ENCODE measurements around the gene SPTB. TPM values are rescaled to one million over a fixed set of nuclear protein-coding genes. Genes with fewer than 3 reads are reported as not detected.

Gene SPTB
- total and polyA plus RNA-seq, 10 of the 15 experiments (the other 5 are each of a cell fraction or from before 2014, with no cell fraction given): under 0.01 to 0.04 (median 0.02) TPM; not detected in 4

DNA sequence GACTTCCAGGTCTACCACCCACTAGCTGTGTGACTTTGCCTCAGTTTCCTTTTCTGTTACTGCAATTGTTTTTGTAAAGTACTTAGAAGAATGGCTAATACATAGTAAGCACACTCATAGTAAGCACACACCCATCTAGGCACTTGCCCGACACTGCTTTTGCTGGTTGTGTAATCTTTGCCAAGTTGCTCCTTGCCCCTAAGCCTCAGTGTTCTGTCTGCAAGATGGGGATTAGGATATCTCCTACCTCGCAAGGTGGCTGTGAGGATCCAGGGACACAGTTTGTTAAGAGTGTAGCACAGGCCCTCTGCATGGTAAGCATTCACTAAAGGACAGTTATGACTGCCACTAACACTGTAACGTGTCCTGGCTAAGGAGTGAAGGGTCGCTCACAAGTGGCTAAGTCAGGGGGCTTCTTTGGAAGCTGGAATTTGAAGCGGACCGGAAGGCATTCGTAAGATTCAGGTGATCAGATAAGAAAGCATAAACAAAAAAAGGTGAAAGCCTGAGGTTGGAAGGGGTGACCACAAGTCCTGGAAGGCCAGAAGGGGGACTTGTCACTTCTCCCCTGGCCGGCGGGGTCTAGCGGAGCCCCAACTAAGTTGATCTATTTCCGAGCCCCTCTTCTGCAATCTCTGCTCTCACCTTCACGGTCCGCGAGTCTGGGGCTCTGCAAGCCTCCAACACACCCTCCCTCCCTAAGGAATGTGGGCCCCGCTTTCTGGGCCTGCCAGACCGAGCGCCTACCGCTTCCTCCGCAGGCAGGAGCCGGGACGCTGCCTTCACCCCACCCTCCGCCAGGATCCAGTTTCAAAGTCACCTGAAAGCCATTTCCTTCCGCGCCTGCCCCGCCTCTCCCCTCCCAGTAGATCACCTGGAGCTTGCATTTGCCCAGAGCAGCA lies 177.0 kb downstream of the SPTB start (continued):
- TF ChIP-seq, protein P1, sequence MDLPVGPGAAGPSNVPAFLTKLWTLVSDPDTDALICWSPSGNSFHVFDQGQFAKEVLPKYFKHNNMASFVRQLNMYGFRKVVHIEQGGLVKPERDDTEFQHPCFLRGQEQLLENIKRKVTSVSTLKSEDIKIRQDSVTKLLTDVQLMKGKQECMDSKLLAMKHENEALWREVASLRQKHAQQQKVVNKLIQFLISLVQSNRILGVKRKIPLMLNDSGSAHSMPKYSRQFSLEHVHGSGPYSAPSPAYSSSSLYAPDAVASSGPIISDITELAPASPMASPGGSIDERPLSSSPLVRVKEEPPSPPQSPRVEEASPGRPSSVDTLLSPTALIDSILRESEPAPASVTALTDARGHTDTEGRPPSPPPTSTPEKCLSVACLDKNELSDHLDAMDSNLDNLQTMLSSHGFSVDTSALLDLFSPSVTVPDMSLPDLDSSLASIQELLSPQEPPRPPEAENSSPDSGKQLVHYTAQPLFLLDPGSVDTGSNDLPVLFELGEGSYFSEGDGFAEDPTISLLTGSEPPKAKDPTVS (IDR thresholded peaks at IDR 0.05; ENCODE audit: low read depth, low read length): no peak
- peak; percentile 51; the same call in 1 of the 2 replicates for TF ChIP-seq EZH2 (IDR thresholded peaks at IDR 0.05; ENCODE audit: borderline replicate concordance, control insufficient read depth, low read depth, low read length)

DNA sequence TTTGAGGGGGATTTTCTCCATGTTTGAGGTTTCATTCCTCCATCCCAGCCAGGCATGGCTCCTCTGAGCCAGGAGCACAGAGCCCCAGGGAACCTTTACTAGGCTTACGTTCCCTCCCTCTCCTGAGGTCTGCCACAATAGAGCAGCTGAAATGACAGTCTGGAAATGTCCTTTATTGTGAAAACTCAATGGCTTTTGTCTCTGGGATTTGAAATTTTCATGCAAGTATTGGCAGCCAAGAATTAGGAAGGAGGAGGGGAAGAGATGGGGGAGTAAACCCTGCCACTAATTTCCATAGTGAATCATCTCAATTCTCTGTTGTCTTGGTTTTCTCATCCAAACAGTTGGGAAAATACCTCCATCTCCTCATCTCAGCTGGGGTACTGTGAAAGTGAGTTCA lies 178.0 kb downstream of the SPTB start:
- Histone ChIP-seq H3K27me3 (replicated peaks in 1 of 2; ENCODE audit: control insufficient read depth in 2 of 2, insufficient read depth in 2 of 2, low read length in 1 of 2) (peaks cover 5 to 23% of the 10 kb centered on the region in 2 experiments), H3K27ac (ENCODE audit: control insufficient read depth, insufficient read depth) (no peak overlapping the region), H3K9ac (ENCODE audit: control insufficient read depth, insufficient read depth, low read length) (no peak overlapping the region), H3K36me3 (ENCODE audit: control insufficient read depth in 2 of 2, insufficient read depth in 2 of 2, low read length in 1 of 2) (no peaks in the 10 kb centered on the region), H3K4me3 (no peak overlapping the region), H3K4me2 (ENCODE audit: control insufficient read depth, insufficient read depth) (no peak overlapping the region), H2AFZ (ENCODE audit: control insufficient read depth, low read depth, low read length) (no peak overlapping the region), H3K4me1 (ENCODE audit: control insufficient read depth, insufficient read depth, low read length) (no peaks in the 10 kb centered on the region), H3K79me2 (ENCODE audit: control insufficient read depth, insufficient read depth, low read length) (no peaks in the 10 kb centered on the region), H3K9me3 (replicated peaks; ENCODE audit: control insufficient read depth, insufficient read depth, low read length) (no peaks in the 10 kb centered on the region), H4K20me1 (ENCODE audit: control insufficient read depth, insufficient read depth) (no peaks in the 10 kb centered on the region)
- SMC1A ChIA-PET (ENCODE audit: uncharacterized antibody, unreplicated experiment): no interaction called here
- FAIRE-seq: no peak
- in situ Hi-C loops (cut with MboI) (no loop called here), intact Hi-C loops (cut with micrococcal nuclease; ENCODE audit: unreplicated experiment) (no loop called here)
- 41% methylated on average over 1 of the region's 1 CpG for WGBS (ENCODE audit: insufficient coverage, insufficient replicate concordance, low lambda C conversion rate, missing lambda C conversion rate)
- TF ChIP-seq, protein P2, sequence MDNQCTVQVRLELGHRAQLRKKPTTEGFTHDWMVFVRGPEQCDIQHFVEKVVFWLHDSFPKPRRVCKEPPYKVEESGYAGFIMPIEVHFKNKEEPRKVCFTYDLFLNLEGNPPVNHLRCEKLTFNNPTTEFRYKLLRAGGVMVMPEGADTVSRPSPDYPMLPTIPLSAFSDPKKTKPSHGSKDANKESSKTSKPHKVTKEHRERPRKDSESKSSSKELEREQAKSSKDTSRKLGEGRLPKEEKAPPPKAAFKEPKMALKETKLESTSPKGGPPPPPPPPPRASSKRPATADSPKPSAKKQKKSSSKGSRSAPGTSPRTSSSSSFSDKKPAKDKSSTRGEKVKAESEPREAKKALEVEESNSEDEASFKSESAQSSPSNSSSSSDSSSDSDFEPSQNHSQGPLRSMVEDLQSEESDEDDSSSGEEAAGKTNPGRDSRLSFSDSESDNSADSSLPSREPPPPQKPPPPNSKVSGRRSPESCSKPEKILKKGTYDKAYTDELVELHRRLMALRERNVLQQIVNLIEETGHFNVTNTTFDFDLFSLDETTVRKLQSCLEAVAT (IDR thresholded peaks at IDR 0.05): no peak
- no peak for TF ChIP-seq CEBPB (IDR thresholded peaks at IDR 0.05; ENCODE audit: borderline replicate concordance in 1 of 2, low read depth in 2 of 2, low read length in 2 of 2)
- no peak for TF ChIP-seq NFYA (IDR thresholded peaks at IDR 0.05; ENCODE audit: borderline replicate concordance, low read depth, low read length)
- TF ChIP-seq, protein P3, sequence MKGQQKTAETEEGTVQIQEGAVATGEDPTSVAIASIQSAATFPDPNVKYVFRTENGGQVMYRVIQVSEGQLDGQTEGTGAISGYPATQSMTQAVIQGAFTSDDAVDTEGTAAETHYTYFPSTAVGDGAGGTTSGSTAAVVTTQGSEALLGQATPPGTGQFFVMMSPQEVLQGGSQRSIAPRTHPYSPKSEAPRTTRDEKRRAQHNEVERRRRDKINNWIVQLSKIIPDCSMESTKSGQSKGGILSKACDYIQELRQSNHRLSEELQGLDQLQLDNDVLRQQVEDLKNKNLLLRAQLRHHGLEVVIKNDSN (IDR thresholded peaks at IDR 0.05; ENCODE audit: borderline replicate concordance, extremely low read length, insufficient read depth, low read depth, low read length): no peak
- TF ChIP-seq, protein P4, sequence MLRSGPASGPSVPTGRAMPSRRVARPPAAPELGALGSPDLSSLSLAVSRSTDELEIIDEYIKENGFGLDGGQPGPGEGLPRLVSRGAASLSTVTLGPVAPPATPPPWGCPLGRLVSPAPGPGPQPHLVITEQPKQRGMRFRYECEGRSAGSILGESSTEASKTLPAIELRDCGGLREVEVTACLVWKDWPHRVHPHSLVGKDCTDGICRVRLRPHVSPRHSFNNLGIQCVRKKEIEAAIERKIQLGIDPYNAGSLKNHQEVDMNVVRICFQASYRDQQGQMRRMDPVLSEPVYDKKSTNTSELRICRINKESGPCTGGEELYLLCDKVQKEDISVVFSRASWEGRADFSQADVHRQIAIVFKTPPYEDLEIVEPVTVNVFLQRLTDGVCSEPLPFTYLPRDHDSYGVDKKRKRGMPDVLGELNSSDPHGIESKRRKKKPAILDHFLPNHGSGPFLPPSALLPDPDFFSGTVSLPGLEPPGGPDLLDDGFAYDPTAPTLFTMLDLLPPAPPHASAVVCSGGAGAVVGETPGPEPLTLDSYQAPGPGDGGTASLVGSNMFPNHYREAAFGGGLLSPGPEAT (IDR thresholded peaks at IDR 0.05; ENCODE audit: low read depth): no peak
- no peak for TF ChIP-seq NFYB (IDR thresholded peaks at IDR 0.05; ENCODE audit: insufficient read depth, low read depth, low read length)
- BruUV-seq (replicated peaks): no TSS peak
- CTCF ChIA-PET: interaction anchor here (1.5 kb wide), 1 partner anchor 9 kb away, joined by 4 read pairs; no protein-coding TSS in a partner anchor
- RAD21 ChIA-PET (ENCODE audit: unreplicated experiment): interaction anchor here (2.0 kb wide), 1 partner anchor 24 kb away, joined by 6 read pairs; no protein-coding TSS in a partner anchor
- ATAC-seq: no peak
- POLR2A ChIA-PET: interaction anchor here (0.6 kb wide), 1 partner anchor 273 kb away, joined by 3 read pairs; no protein-coding TSS in a partner anchor
- DNase-seq (ENCODE audit: low read depth, low spot score): no peak
